Measurements from ENCODE around the gene RRP1. TPM values are rescaled to one million over a fixed set of nuclear protein-coding genes. Genes with fewer than 3 reads are reported as not detected.
"Not testable (repeated sequence)": the region's sequence is repeated elsewhere in the genome, so short reads cannot be mapped to it uniquely, and the experiment has no call there.

The RRP1 gene
- total and polyA plus RNA-seq, 2 donors (not counting 1 experiment from before 2014, with no cell fraction given), result 8.6 to 12.7 TPM

GRCh38 chr21:43822741-43823140 is 33.4 kb downstream of the RRP1 start:
- not testable (repeated sequence) for H3K4me3 ChIP-seq (replicated peaks in 1 of 4; ENCODE audit: control extremely low read depth in 1 of 4, insufficient read depth in 1 of 4, low read depth in 3 of 4, low read length in 4 of 4); H4K20me1 ChIP-seq (ENCODE audit: control insufficient read depth, extremely low read depth, insufficient read depth, low read length); H3K4me1 ChIP-seq (ENCODE audit: control insufficient read depth, extremely low read depth, insufficient read depth, low read length); H3K4me2 ChIP-seq (ENCODE audit: extremely low read depth, insufficient read depth, low read length); H2AFZ ChIP-seq (ENCODE audit: low read length); H3K79me2 ChIP-seq (ENCODE audit: control insufficient read depth, insufficient read depth, low read length); H3K27ac ChIP-seq (ENCODE audit: insufficient read depth, low read length); H3K27me3 ChIP-seq (ENCODE audit: control insufficient read depth, insufficient read depth, low read length); H3K9ac ChIP-seq (ENCODE audit: insufficient read depth, low read length); H3K9me3 ChIP-seq (ENCODE audit: control insufficient read depth, insufficient read depth, low read depth, low read length); H3K36me3 ChIP-seq (ENCODE audit: control insufficient read depth, insufficient read depth, low read length); DNase-seq (ENCODE audit: low read depth in 2 of 2)

GRCh38 chr21:43824333-43825241 is 35.2 kb downstream of the RRP1 start:
- H3K4me2 ChIP-seq (ENCODE audit: extremely low read depth, insufficient read depth, low read length), result no peak overlapping the region
- no peaks in the 10 kb centered on the region for H4K20me1 ChIP-seq (ENCODE audit: control insufficient read depth, extremely low read depth, insufficient read depth, low read length)
- no peak overlapping the region for H2AFZ ChIP-seq (ENCODE audit: low read length)
- no peaks in the 10 kb centered on the region for H3K36me3 ChIP-seq (ENCODE audit: control insufficient read depth, insufficient read depth, low read length)
- DNase-seq (ENCODE audit: low read depth in 2 of 2), result peak; percentile 33 to 62
- H3K4me1 ChIP-seq (ENCODE audit: control insufficient read depth, extremely low read depth, insufficient read depth, low read length), result no peaks in the 10 kb centered on the region
- H3K27ac ChIP-seq (ENCODE audit: insufficient read depth, low read length), result no peak overlapping the region
- no peaks in the 10 kb centered on the region for H3K9me3 ChIP-seq (ENCODE audit: control insufficient read depth, insufficient read depth, low read depth, low read length)
- no peak overlapping the region for H3K9ac ChIP-seq (ENCODE audit: insufficient read depth, low read length)
- no peaks in the 10 kb centered on the region for H3K79me2 ChIP-seq (ENCODE audit: control insufficient read depth, insufficient read depth, low read length)
- no peak overlapping the region for H3K4me3 ChIP-seq (replicated peaks in 1 of 4; ENCODE audit: control extremely low read depth in 1 of 4, insufficient read depth in 1 of 4, low read depth in 3 of 4, low read length in 4 of 4)
- H3K27me3 ChIP-seq (ENCODE audit: control insufficient read depth, insufficient read depth, low read length), result peaks cover under 1% of the 10 kb centered on the region
- no peak for TF ChIP-seq CTCF (conservative IDR thresholded peaks at IDR 0.05 in 1 of 2, IDR thresholded peaks at IDR 0.05 in 1 of 2; ENCODE audit: low read depth in 1 of 2, low read length in 2 of 2)
- TF ChIP-seq EZH2 (IDR thresholded peaks at IDR 0.05; ENCODE audit: low read length, missing control alignments), result no peak

- Histone ChIP-seq H3K4me1 (ENCODE audit: control insufficient read depth, extremely low read depth, insufficient read depth, low read length) (no peaks in the 10 kb centered on the region), H2AFZ (ENCODE audit: low read length) (no peak overlapping the region), H3K27ac (ENCODE audit: insufficient read depth, low read length) (no peak overlapping the region), H3K4me2 (ENCODE audit: extremely low read depth, insufficient read depth, low read length) (no peak overlapping the region), H3K9ac (ENCODE audit: insufficient read depth, low read length) (no peak overlapping the region), H3K4me3 (replicated peaks in 1 of 4; ENCODE audit: control extremely low read depth in 1 of 4, insufficient read depth in 1 of 4, low read depth in 3 of 4, low read length in 4 of 4) (no peak overlapping the region), H3K79me2 (ENCODE audit: control insufficient read depth, insufficient read depth, low read length) (no peaks in the 10 kb centered on the region), H3K9me3 (ENCODE audit: control insufficient read depth, insufficient read depth, low read depth, low read length) (no peaks in the 10 kb centered on the region), H4K20me1 (ENCODE audit: control insufficient read depth, extremely low read depth, insufficient read depth, low read length) (no peaks in the 10 kb centered on the region), H3K27me3 (ENCODE audit: control insufficient read depth, insufficient read depth, low read length) (peaks cover 2% of the 10 kb centered on the region), H3K36me3 (ENCODE audit: control insufficient read depth, insufficient read depth, low read length) (no peaks in the 10 kb centered on the region)
- no peak for DNase-seq (ENCODE audit: low read depth in 2 of 2)
- TF ChIP-seq EZH2 (IDR thresholded peaks at IDR 0.05; ENCODE audit: low read length, missing control alignments) (no peak), CTCF (conservative IDR thresholded peaks at IDR 0.05 in 1 of 2, IDR thresholded peaks at IDR 0.05 in 1 of 2; ENCODE audit: low read depth in 1 of 2, low read length in 2 of 2) (no peak)
These were observed 36.0 kb downstream of the RRP1 start for GRCh38 chr21:43825242-43825935.

All from fibroblast of lung (primary cell).